Smooth muscle cell (in vitro differentiated cells): ENCODE results near the gene IRF2. TPM values are rescaled to one million over a fixed set of nuclear protein-coding genes. Genes with fewer than 3 reads are reported as not detected.
A peak's percentile ranks its signal among the peaks of the same experiment; 100 is the strongest.

Source experiments
- DNase-seq: peaks from one replicate; lab custom pipeline; 2025; ENCODE audit not compliant: unreplicated experiment; lab: John Stamatoyannopoulos, UW
- H2AFZ ChIP-seq: fragments of 200-600 bp; sonication (generic); 2 replicates; pipeline ENCODE4 v1.6.0; 2016; ENCODE audit warnings: antibody characterized with exemption, low read depth, mild to moderate bottlenecking
- H3F3A ChIP-seq: fragments of 200-600 bp; sonication (generic); 2 replicates; pipeline ENCODE4 v1.6.0; 2017; ENCODE audit warnings: antibody characterized with exemption, low read depth
- H3K27ac ChIP-seq: fragments of 200-600 bp; sonication (generic); 2 replicates; pipeline ENCODE4 v1.5.1; 2016; ENCODE audit warnings: low read depth, mild to moderate bottlenecking
- H3K27me3 ChIP-seq: fragments of 200-600 bp; sonication (generic); 2 replicates; pipeline ENCODE4 v1.6.1; 2016; ENCODE audit warnings: low read depth, mild to moderate bottlenecking
- H3K36me3 ChIP-seq: fragments of 200-600 bp; sonication (generic); 2 replicates; pipeline ENCODE4 v1.5.1; 2016; ENCODE audit warnings: low read depth
- H3K4me1 ChIP-seq: fragments of 200-600 bp; sonication (generic); 2 replicates; pipeline ENCODE4 v1.5.1; 2016; ENCODE audit warnings: low read depth
- H3K4me2 ChIP-seq: fragments of 200-600 bp; sonication (generic); 2 replicates; pipeline ENCODE4 v1.6.0; 2016; ENCODE audit warnings: mild to moderate bottlenecking
- H3K4me3 ChIP-seq: fragments of 200-600 bp; sonication (generic); 2 replicates; pipeline ENCODE4 v1.5.1; 2016; ENCODE audit warnings: mild to moderate bottlenecking
- H3K79me2 ChIP-seq: fragments of 200-600 bp; sonication (generic); 2 replicates; pipeline ENCODE4 v1.6.0; 2016; ENCODE audit warnings: low read depth, mild to moderate bottlenecking
- H3K9ac ChIP-seq: fragments of 200-600 bp; sonication (generic); 2 replicates; pipeline ENCODE4 v1.6.0; 2016; ENCODE audit warnings: low read depth
- H3K9me3 ChIP-seq: fragments of 200-600 bp; sonication (generic); replicated peaks from 2 replicates; pipeline ENCODE4 v1.5.1; 2016; ENCODE audit warnings: low read depth
- H4K20me1 ChIP-seq: fragments of 200-600 bp; sonication (generic); 2 replicates; pipeline ENCODE4 v1.6.0; 2016; ENCODE audit warnings: low read depth
- WGBS: methylation state at CpG from one replicate; pipeline ENCODE4 v1.1.7; 2016; ENCODE audit warnings: low lambda C conversion rate; 5-methylcytosine and 5-hydroxymethylcytosine counted together
- polyA plus RNA-seq: library from polyadenylated mRNA; unstranded; fragments of >200 nt; fragmentation: Nextera tagmentation; extraction: Ambion mirVana; gene quantifications from 2 replicates; pipeline ENCODE4 v1.2.1, GENCODE V29; 2016
- total RNA-seq: library from RNA; depleted of rRNA; stranded (reverse); fragments of >200 nt; gene quantifications from 2 replicates; pipeline ENCODE4 v1.2.3, GENCODE V29; 2014
- TF ChIP-seq, protein P1 (sequence below): fragments of 200-600 bp; sonication (generic); IDR thresholded peaks from 2 replicates; pipeline ENCODE4 v1.5.1; 2017; ENCODE audit warnings: borderline replicate concordance, mild to moderate bottlenecking, antibody characterized with exemption; ENCODE audit not compliant: insufficient read depth, poor library complexity, severe bottlenecking

Gene IRF2
- total and polyA plus RNA-seq, 2 experiments from 2014 or later, result 10.2 to 21.6 TPM

DNA sequence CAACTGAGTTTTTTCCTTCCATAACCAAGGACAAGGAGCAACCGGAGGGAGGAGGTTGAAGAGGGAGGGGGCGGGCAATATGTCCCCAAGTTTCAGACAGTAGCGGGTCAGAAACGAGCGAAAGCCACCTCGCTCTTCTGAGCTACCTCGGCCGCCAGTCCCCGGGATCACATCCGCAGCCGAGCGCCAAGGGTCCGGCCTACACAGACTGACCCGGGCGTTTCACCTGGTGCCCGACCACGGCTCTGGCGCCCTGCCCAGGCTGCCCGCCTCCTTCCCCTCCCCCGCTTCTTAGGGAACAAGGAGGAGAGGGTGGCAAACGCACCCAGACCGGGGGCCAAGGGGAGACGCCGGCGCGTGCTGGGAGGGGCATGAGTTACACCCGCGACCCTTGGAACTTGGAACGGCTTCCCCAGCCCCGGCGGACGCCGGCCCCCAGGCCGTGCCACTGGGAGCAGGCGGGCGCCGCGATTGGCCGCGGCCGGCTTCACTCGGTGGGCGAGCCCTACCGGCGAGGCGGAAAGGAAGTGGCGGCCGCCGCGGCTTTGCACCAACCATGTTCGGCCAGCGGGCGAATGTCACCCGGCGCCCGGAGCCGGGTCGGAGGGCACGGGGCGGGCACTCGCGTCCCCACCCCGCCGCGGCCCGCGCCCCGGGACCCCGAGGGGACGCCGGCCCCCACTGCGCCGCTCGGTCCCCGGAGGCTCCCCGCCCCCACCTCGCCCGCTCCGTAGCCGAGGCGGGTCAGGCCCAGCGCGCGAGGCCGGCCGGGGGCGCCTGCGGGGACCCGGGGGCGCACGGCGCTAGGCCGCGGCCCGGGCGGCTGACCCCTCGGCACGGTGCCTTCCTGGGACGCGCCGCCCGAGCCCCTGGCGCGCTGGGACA lies 1.5 kb downstream of the IRF2 start:
- H3K9ac ChIP-seq, result peak overlapping the region; percentile 88
- WGBS, result 2% methylated on average over 76 of the region's 104 CpGs
- TF ChIP-seq, protein P1, sequence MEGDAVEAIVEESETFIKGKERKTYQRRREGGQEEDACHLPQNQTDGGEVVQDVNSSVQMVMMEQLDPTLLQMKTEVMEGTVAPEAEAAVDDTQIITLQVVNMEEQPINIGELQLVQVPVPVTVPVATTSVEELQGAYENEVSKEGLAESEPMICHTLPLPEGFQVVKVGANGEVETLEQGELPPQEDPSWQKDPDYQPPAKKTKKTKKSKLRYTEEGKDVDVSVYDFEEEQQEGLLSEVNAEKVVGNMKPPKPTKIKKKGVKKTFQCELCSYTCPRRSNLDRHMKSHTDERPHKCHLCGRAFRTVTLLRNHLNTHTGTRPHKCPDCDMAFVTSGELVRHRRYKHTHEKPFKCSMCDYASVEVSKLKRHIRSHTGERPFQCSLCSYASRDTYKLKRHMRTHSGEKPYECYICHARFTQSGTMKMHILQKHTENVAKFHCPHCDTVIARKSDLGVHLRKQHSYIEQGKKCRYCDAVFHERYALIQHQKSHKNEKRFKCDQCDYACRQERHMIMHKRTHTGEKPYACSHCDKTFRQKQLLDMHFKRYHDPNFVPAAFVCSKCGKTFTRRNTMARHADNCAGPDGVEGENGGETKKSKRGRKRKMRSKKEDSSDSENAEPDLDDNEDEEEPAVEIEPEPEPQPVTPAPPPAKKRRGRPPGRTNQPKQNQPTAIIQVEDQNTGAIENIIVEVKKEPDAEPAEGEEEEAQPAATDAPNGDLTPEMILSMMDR, result no peak
- peak overlapping the region; percentile 93 for H2AFZ ChIP-seq
- H3K27me3 ChIP-seq, result no peaks in the 10 kb centered on the region
- H3K79me2 ChIP-seq, result peaks cover 54% of the 10 kb centered on the region
- peak overlapping the region; percentile 98 for H3K4me2 ChIP-seq
- H4K20me1 ChIP-seq, result peaks cover 40% of the 10 kb centered on the region
- peaks cover 9% of the 10 kb centered on the region for H3F3A ChIP-seq
- no peaks in the 10 kb centered on the region for H3K9me3 ChIP-seq
- H3K27ac ChIP-seq, result peak overlapping the region; percentile 92
- peaks cover 6% of the 10 kb centered on the region for H3K4me1 ChIP-seq
- H3K4me3 ChIP-seq, result peak overlapping the region; percentile 95
- no peaks in the 10 kb centered on the region for H3K36me3 ChIP-seq
- DNase-seq, result peak; percentile 33

DNA sequence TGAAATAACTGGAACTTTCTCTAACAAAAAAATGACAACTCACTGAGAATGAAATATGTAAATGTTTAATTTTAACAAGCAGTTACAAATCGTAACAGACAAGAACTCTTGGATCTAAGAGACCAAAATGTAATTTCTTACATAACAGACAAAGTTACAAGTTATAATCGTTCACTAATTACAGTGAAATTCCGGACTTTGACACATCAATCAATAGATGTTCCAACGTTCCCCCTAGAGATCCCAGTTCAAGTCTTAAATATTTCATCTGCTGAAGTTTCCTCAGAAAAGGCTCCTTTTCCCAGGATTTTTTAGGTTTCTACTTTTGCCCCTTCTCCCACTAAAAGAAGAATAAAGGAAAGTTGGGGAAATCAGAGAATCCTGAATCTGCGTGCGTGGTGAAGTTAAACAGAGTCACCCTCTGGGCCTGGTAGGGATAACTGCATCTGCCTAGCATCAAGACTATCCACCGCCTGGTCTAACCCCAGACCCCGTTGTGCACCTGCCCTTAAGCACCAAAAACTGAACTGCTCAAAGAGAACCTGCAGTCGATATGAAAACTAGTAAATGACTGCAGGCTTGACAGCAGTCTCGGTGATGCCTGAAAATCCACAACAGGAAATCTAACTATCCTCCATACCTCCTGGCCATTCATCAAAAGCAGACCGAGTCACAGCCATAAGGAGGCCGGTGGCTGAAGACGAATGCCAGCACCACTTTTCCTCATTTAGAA lies 2.3 kb downstream of the IRF2 start:
- H3K9me3 ChIP-seq, result no peaks in the 10 kb centered on the region
- H3K27ac ChIP-seq, result peak overlapping the region; percentile 92
- H3K4me3 ChIP-seq, result peak overlapping the region; percentile 95
- TF ChIP-seq, protein P1, result no peak
- H3F3A ChIP-seq, result peaks cover 9% of the 10 kb centered on the region
- H3K4me1 ChIP-seq, result peaks cover 6% of the 10 kb centered on the region
- peaks cover 48% of the 10 kb centered on the region for H4K20me1 ChIP-seq
- H3K27me3 ChIP-seq, result no peaks in the 10 kb centered on the region
- no peaks in the 10 kb centered on the region for H3K36me3 ChIP-seq
- peak overlapping the region; percentile 93 for H2AFZ ChIP-seq
- no peak for DNase-seq
- peak overlapping the region; percentile 82 for H3K9ac ChIP-seq
- 36% methylated on average over 13 of the region's 13 CpGs for WGBS
- H3K4me2 ChIP-seq, result peak overlapping the region; percentile 98
- peaks cover 62% of the 10 kb centered on the region for H3K79me2 ChIP-seq

- Histone ChIP-seq H2AFZ (no peak overlapping the region), H3K27ac (no peak overlapping the region), H3K4me2 (no peak overlapping the region), H3K36me3 (no peaks in the 10 kb centered on the region), H3K79me2 (peaks cover 71% of the 10 kb centered on the region), H3K4me3 (no peak overlapping the region), H3K9ac (no peak overlapping the region), H3K9me3 (no peaks in the 10 kb centered on the region), H3K4me1 (peaks cover 6% of the 10 kb centered on the region), H3F3A (peaks cover 9% of the 10 kb centered on the region), H3K27me3 (no peaks in the 10 kb centered on the region), H4K20me1 (peaks cover 55% of the 10 kb centered on the region)
- 86% methylated on average over 2 of the region's 2 CpGs for WGBS
- DNase-seq, result no peak
- TF ChIP-seq, protein P1, result no peak
Measured at GRCh38 chr4:184470785-184471110, 3.6 kb downstream of the IRF2 start.
